GM13976 (cell line): Measurements from ENCODE around the gene RAB6C.
"Not testable (repeated sequence)": the region's sequence is repeated elsewhere in the genome, so short reads cannot be mapped to it uniquely, and the experiment has no call there.

Source experiments
- DNase-seq: peaks from one replicate; pipeline ENCODE4 v3.0.0; 2012; ENCODE audit warnings: low spot score
- CTCF ChIP-seq: IDR thresholded peaks from 2 replicates; pipeline ENCODE4 v1.5.1; 2012; ENCODE audit warnings: borderline replicate concordance, mild to moderate bottlenecking; ENCODE audit not compliant: insufficient read depth; ENCODE audit errors: extremely low read depth, missing control alignments, control extremely low read depth
- in situ Hi-C: fragments of 300-500 bp; cut with MboI; formaldehyde crosslinking; loops from one replicate; pipeline ENCODE4 v1.12.0; 2022; ENCODE audit warnings: low sequenced_read_pairs, mixed read lengths, inconsistent platforms; ENCODE audit not compliant: unreplicated experiment

Gene RAB6C

GRCh38 chr2:129984426-129984825 lies 5.0 kb downstream of the RAB6C start:
- no peak for TF ChIP-seq CTCF
- DNase-seq = no peak
- in situ Hi-C loops = no loop called here

GRCh38 chr2:129992415-129993006 lies 13.0 kb downstream of the RAB6C start:
- in situ Hi-C loops, DNase-seq: not testable (repeated sequence)

GRCh38 chr2:129993151-129993550 lies 13.7 kb downstream of the RAB6C start:
- DNase-seq, in situ Hi-C loops: not testable (repeated sequence)

GRCh38 chr2:129996657-129997237 lies 17.3 kb downstream of the RAB6C start:
- in situ Hi-C loops, DNase-seq: not testable (repeated sequence)

GRCh38 chr2:129998771-129999170 lies 19.3 kb downstream of the RAB6C start:
- DNase-seq, in situ Hi-C loops: not testable (repeated sequence)

GRCh38 chr2:130005862-130006261 lies 26.4 kb downstream of the RAB6C start:
- in situ Hi-C loops, DNase-seq: not testable (repeated sequence)

- DNase-seq, in situ Hi-C loops: not testable (repeated sequence)
Observed at GRCh38 chr2:130016701-130017100, 37.2 kb downstream of the RAB6C start.

- in situ Hi-C loops = no loop called here
- no peak for TF ChIP-seq CTCF
- no peak for DNase-seq
Observed at GRCh38 chr2:130019402-130019801, 39.9 kb downstream of the RAB6C start.

- in situ Hi-C loops, DNase-seq: not testable (repeated sequence)
Observed at GRCh38 chr2:130020069-130020468, 40.6 kb downstream of the RAB6C start.

- in situ Hi-C loops = not testable (repeated sequence)
Observed at GRCh38 chr2:130025931-130026330, 46.5 kb downstream of the RAB6C start.

More at GRCh38 chr2:130025931-130026330, 46.5 kb downstream of the RAB6C start:
- DNase-seq = not testable (repeated sequence)
